Activated gamma-delta T cell (primary cell): Measurements from ENCODE around the gene SETD6.
"Not testable (repeated sequence)": the region's sequence is repeated elsewhere in the genome, so short reads cannot be mapped to it uniquely, and the experiment has no call there.

Experiments used
- DNase-seq: peaks from one replicate; lab custom pipeline; 2025; lab: John Stamatoyannopoulos, UW

Gene SETD6

GRCh38 chr16:58537124-58537906, 22.0 kb downstream of the SETD6 start:
- DNase-seq: no peak

DNA sequence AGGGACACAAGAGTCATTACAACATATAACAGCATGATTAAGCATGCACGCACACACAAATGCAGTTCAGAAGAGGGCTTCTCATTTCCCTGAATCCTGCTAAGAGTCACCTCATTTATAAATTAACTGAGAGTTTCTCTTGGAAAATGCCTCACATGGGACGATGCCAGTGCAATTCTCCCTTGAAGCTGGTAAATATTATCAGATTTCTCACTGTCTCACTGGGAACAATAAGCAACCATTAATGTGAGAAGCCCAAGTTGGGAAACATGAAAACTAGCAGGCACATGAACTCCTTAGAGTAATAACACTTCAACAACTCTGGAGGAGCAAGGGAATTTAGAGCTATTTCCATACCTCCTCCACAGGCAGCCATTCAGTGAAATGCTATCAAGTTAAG, 26.4 kb downstream of the SETD6 start:
- DNase-seq: no peak

GRCh38 chr16:58542291-58542690, 27.0 kb downstream of the SETD6 start:
- no peak for DNase-seq

- DNase-seq: no peak
Measured at GRCh38 chr16:58543685-58544084, 28.4 kb downstream of the SETD6 start.

- DNase-seq: no peak
Measured at GRCh38 chr16:58548378-58548777, 33.1 kb downstream of the SETD6 start.

- no peak for DNase-seq
Measured at GRCh38 chr16:58551496-58551895, 36.2 kb downstream of the SETD6 start.

GRCh38 chr16:58556678-58557077, 41.4 kb downstream of the SETD6 start:
- DNase-seq: no peak

DNA sequence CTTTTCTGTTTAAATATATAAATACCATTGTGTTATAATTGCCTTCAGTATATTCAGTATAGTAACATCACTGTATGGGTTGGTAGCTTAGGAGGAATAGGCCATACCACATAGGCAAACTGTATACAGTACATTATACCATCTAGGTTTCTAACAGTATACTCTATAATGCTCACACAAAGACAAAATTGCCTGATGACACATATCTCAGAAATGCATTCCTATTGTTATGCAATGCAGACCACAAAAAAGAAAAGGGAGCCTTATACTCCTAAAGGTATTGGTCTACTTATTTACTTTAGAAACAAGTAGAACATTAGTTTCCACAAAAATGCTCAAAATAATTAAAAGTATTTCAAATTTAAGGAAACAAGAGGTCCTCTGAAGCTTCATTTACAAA, 47.9 kb downstream of the SETD6 start:
- no peak for DNase-seq

GRCh38 chr16:58563775-58564174, 48.5 kb downstream of the SETD6 start:
- DNase-seq: no peak

- not testable (repeated sequence) for DNase-seq
Measured at GRCh38 chr16:58565697-58566096, 50.4 kb downstream of the SETD6 start.
